ENCODE results near the gene SMAD3. TPM values are rescaled to one million over a fixed set of nuclear protein-coding genes. Genes with fewer than 3 reads are reported as not detected.

The SMAD3 gene
- total and polyA plus RNA-seq, 2 of the 4 experiments (the other 2 are of a cell fraction): 71.0 to 177 TPM

DNA sequence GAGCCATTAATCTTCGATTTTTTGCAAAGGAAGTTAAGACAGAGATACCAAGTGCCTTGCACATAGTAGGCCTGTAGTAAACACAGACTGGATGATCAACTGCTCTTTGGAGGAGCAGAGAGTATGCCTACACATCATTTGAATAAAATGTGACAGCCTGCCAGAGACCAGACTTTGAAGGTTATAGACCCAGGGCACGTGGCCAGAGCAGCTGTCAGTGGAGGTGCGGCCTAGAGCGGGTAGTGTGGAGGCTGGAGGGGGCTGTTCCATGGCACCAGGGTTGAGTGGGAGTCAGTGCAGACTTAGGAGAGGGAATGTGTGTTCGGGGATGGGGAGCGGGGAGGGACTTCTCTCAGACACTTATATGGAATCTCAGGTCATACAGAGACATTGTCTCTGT, 80.8 kb downstream of the SMAD3 start:
- Histone ChIP-seq H3K18ac (ENCODE audit: low read depth, low read length) (peak overlapping the region; percentile 75), H3K9ac (ENCODE audit: low read depth, low read length) (peak overlapping the region; percentile 50), H2AK9ac (replicated peaks; ENCODE audit: low read depth, low read length, poor library complexity) (peak overlapping the region; percentile 68), H3K23ac (ENCODE audit: low read depth, low read length) (peak overlapping the region; percentile 89), H2BK20ac (ENCODE audit: low read depth, low read length) (peak overlapping the region; percentile 93), H3K14ac (replicated peaks; ENCODE audit: low read depth, low read length) (peak overlapping the region; percentile 92), H2AK5ac (ENCODE audit: low read depth, low read length) (peak overlapping the region; percentile 87), H3K9me1 (ENCODE audit: insufficient read depth, low read length) (peaks cover 35% of the 10 kb centered on the region), H2BK120ac (ENCODE audit: low read depth, low read length) (peak overlapping the region; percentile 96), H3K9me3 (ENCODE audit: control insufficient read depth, insufficient read depth, low read length) (no peaks in the 10 kb centered on the region), H4K91ac (ENCODE audit: insufficient read depth, low read depth, low read length) (peak overlapping the region; percentile 98), H2BK15ac (ENCODE audit: low read depth, low read length) (peak overlapping the region; percentile 71; the same call in 2 of the 3 replicates), H2AFZ (replicated peaks; ENCODE audit: low read length, poor library complexity) (no peak overlapping the region), H3K36me3 (ENCODE audit: control insufficient read depth, insufficient read depth, low read length) (peaks cover 6% of the 10 kb centered on the region; the same call in 1 of the 2 replicates), H3K4ac (ENCODE audit: low read depth, low read length) (peak overlapping the region; percentile 96), H3K4me3 (ENCODE audit: insufficient read depth, low read depth, low read length) (no peak overlapping the region), H3K4me1 (ENCODE audit: control insufficient read depth, insufficient read depth, low read length) (peaks cover 65% of the 10 kb centered on the region), H4K5ac (ENCODE audit: low read depth, low read length) (peak overlapping the region; percentile 61), H2BK5ac (ENCODE audit: low read depth, low read length, poor library complexity, severe bottlenecking) (peak overlapping the region; percentile 90), H3K4me2 (ENCODE audit: low read depth, low read length) (peak overlapping the region; percentile 13), H3K27ac (ENCODE audit: insufficient read depth, low read length) (peak overlapping the region; percentile 82), H3K27me3 (ENCODE audit: control insufficient read depth, insufficient read depth, low read length) (no peaks in the 10 kb centered on the region), H3K56ac (ENCODE audit: extremely low read depth, insufficient read depth, low read length) (peak overlapping the region; percentile 92), H3K79me1 (ENCODE audit: low read depth in 1 of 2, low read length in 2 of 2) (peaks cover 23 to 81% of the 10 kb centered on the region in 2 experiments), H4K8ac (ENCODE audit: low read depth in 2 of 2, low read length in 2 of 2) (peak overlapping the region; percentile 71 to 93), H4K20me1 (ENCODE audit: insufficient read depth, low read length) (peaks cover 28% of the 10 kb centered on the region; the same call in 1 of the 2 replicates)
- TF ChIP-seq MXI1 (IDR thresholded peaks at IDR 0.05; ENCODE audit: borderline replicate concordance, low read depth, low read length) (peak; percentile 83), SMC3 (IDR thresholded peaks at IDR 0.05; ENCODE audit: low read depth, low read length) (no peak), FOS (IDR thresholded peaks at IDR 0.05; ENCODE audit: low read depth, low read length) (0 out of 2 replicates have a peak, but pooled peaks have one; percentile 20), RCOR1 (IDR thresholded peaks at IDR 0.05; ENCODE audit: insufficient replicate concordance, low read length) (no peak), MAZ (IDR thresholded peaks at IDR 0.05; ENCODE audit: borderline replicate concordance, low read depth, low read length) (peak; percentile 52; the same call in 1 of the 2 replicates), RAD21 (IDR thresholded peaks at IDR 0.05; ENCODE audit: low read length) (no peak), ELK1 (IDR thresholded peaks at IDR 0.05; ENCODE audit: borderline replicate concordance, low read depth, low read length) (no peak), MAFK (IDR thresholded peaks at IDR 0.05; ENCODE audit: low read depth, low read length) (no peak), RFX5 (IDR thresholded peaks at IDR 0.05; ENCODE audit: low read depth, low read length) (no peak), USF2 (IDR thresholded peaks at IDR 0.05; ENCODE audit: low read depth, low read length) (peak; percentile 93), BHLHE40 (IDR thresholded peaks at IDR 0.05; ENCODE audit: low read depth, low read length) (peak; percentile 85)
- TF ChIP-seq, protein P1, sequence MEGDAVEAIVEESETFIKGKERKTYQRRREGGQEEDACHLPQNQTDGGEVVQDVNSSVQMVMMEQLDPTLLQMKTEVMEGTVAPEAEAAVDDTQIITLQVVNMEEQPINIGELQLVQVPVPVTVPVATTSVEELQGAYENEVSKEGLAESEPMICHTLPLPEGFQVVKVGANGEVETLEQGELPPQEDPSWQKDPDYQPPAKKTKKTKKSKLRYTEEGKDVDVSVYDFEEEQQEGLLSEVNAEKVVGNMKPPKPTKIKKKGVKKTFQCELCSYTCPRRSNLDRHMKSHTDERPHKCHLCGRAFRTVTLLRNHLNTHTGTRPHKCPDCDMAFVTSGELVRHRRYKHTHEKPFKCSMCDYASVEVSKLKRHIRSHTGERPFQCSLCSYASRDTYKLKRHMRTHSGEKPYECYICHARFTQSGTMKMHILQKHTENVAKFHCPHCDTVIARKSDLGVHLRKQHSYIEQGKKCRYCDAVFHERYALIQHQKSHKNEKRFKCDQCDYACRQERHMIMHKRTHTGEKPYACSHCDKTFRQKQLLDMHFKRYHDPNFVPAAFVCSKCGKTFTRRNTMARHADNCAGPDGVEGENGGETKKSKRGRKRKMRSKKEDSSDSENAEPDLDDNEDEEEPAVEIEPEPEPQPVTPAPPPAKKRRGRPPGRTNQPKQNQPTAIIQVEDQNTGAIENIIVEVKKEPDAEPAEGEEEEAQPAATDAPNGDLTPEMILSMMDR (conservative IDR thresholded peaks at IDR 0.05; ENCODE audit: low read depth, low read length): no peak
- ATAC-seq (ENCODE audit: low read depth) (peak; percentile 31), DNase-seq (peak; percentile 93)
- intact Hi-C loops (cut with micrococcal nuclease): loop anchor here (10.0 kb wide), 1 partner anchor 201 kb away; no protein-coding TSS in a partner anchor
- CTCF ChIA-PET: interaction anchor here (1.1 kb wide), 1 partner anchor 22 kb away, joined by 4 read pairs; no protein-coding TSS in a partner anchor
- BruUV-seq (replicated peaks): no TSS peak
- POLR2A ChIA-PET (ENCODE audit: unreplicated experiment): no interaction called here
- in situ Hi-C loops (cut with MboI; ENCODE audit: low sequenced_read_pairs): no loop called here
- dilution Hi-C loops (cut with HindIII; ENCODE audit: low sequenced_read_pairs, unreplicated experiment): no loop called here
- 0% methylated on average over 2 of the region's 6 CpGs; no CpG with 5 or more reads in 1 of the 2 experiments for WGBS, 2 experiments (ENCODE audit: extremely low coverage in 2 of 2, insufficient read length in 1 of 2)
